Activated naive CD4-positive, alpha-beta T cell (primary cell): ENCODE data around the gene MTTP.

ENCODE experiments used
- DNase-seq, 4 experiments: peaks; one replicate each; lab custom pipeline; 2025; lab: John Stamatoyannopoulos, UW

MTTP gene

GRCh38 chr4:99670409-99671073 lies 95.9 kb downstream of the MTTP start:
- no peak for DNase-seq
